NCI-H128 (cell line): ENCODE measurements around the gene CEP164.

Experiments used
- DNase-seq: peaks from one replicate; lab custom pipeline; 2025; ENCODE audit not compliant: unreplicated experiment; lab: John Stamatoyannopoulos, UW

The CEP164 gene

DNA sequence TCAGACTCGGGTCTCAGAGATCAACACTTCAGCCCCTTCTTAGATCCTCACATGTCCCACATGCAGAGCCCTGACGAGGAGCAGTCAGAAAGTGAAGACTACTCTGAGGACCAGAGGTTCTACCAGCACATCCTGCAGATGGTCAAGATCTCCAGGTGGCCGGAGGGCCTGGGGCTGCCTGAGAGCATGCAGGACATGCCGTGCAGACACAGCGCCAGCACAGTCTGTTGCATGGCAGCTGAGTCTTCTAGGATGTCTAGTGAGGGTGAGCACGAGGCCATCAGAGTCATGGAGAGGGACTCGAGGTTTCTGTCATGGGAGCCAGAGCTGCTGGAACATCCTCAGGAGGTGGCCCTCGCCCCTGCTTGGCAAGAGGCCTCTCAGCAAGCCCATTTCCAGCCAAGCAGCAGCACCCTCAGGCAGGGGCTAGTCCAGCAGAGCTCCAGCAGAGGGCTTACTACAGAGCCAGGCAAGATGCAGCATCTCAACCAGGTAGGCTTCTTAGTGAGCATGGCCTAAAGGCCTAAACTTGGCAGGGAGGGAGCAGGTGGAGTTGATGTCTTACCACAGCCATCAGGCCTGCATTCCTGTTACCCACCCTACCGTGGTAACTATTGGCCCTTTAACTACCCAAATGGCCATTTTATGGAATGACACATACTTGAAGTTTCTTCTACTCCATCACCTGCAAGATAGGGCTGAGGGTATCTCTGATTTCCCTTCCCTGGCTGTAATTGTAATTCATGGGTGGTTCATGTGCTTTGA is 28.7 kb downstream of the CEP164 start:
- DNase-seq, result no peak

DNA sequence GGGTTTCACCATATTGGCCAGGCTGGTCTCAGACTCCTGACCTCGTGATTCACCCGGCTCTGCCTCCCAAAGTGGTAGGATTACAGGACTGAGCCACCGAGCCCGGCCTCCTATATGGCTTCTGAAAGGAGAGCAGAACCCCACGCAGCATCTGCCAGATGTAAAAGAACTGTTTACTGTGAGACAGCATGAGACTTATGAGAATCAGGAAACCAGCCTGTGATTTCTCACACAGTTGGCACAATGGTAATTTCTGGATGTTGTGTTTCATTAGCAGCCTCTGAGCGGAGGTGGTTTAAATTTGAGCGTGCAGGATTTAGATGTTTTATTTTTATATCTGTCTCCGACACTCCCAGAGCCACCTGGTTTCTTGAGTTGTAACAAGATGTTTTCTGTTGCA is 33.8 kb downstream of the CEP164 start:
- DNase-seq, result no peak

DNA sequence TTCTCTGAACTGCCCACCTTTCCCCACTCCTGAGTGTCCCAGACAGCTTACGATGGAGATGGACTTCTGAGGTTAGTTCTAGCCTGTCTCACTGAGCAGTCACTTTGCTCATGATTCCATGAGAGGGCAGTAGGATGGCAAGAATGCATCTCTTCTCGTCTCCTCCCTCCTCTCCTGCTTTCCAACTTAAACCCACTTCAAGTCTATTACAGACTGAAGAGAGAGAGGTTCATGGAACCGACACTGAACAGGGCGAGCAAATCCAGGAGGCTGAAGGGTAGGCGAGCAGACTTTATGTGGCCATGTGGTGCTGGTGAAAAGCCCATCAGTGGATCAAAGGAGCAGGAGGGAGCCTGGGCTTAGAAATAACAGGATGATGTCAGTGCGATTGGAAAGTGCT is 38.6 kb downstream of the CEP164 start:
- DNase-seq, result no peak

DNA sequence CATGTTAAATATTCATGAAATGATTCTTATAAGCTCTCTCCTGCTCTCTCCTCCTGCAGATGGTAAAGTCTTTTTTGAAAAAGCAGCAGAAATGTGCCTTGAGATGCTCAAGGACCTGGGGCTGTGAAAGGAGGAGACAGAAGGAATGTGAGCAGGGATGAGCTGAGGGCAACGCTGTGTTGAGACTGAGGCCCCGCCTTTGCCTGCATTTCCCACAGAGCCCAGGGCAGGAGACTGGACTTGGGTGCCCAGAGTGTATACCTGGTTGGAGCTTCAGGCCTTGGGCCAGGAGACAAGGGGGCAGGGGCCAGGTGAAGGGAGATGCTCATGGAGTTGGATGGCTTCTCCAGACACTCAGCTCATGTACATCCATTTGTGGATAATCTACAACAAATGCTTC is 39.2 kb downstream of the CEP164 start:
- DNase-seq, result no peak

DNA sequence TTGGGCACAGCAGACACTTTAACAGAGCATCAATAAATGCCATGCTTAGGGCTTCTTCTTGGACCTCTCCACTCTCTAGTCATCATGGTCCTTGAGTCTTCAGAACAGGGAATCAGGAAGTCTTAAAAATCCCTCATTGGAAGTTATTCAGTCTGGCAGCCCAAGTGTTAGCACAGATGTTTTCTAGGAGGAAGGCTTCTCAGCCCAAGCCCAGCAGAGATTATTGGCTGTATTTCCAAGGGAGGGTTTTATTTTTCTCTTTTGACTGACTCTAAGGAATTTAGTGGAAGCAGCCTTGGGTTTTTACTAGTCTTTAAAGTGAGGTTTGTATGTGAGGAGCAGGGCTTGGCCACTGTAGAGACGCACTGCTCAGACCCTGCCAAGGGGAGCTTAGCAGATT is 41.9 kb downstream of the CEP164 start:
- no peak for DNase-seq

DNA sequence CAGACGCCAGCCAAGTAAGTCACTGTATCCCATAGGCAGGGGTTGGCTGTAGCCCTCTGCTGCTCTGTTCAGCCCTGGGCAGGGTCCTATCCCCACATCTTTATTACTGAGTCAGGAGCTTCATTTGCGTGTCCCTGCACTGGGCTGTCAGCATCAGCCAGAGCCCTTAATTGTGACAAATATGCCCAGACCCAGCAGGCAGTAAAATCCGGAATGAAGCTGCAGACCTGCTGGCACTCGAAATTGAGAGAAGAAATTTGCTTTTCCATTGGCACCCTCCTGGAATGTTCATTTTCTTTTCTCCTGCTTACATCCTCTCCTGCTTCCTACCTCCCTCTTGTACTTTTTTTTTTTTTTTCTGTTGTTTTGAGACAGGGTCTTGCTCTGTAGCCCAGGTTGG is 43.8 kb downstream of the CEP164 start:
- DNase-seq, result no peak

DNA sequence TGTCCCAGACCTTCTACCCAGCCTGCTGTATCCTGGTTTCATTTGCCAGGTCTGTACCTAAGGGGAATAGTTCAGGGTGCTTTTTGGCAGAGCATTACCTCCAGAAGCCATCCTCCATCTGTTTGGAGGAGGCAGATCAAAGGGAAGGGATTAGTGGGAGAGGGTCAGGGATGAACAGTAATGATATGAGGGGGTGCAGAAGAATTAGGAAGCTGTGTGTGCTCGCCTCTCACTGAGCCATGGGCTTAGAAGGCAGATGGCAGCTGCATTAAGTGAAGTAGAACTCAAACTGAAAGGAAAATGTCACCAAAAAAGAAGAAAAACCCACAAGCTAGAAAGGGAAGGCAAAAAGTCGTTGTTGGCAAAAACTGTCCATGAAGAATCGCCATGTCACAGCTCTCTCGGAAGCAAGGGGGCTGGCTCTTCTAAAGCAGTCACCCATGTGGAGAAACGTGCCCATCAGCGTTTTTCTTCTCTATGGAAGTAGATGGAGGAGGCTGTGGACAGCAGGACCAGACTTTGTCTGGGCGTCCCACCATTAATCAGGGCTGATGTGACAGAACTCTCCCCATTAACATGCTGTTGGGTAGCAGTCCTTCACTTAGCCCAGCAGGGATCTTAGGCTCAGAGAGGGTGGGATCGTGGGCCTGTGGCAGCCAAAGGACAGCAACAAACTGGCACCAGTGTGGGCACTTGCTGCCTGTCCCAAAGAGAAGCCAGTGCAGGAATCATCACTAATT is 46.8 kb downstream of the CEP164 start:
- DNase-seq, result no peak

DNA sequence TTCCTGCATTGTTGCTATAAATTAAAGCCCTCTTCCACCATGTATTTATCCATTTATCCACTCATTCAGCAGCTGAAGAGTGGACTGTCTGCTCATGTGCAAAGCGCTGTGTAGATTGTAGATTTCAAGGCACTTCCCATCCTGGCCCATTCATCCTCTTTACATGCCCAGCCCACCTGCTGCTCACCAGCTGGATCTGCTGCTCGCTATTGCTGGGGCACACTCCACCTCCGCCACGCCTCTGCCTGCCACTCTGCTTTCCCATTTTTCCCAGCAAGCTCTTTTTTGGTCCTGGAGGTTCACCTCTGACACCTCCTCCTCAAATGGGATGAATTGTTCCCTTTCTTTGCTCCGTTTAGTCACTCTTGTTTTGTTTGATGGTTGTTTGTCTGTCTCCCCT is 48.3 kb downstream of the CEP164 start:
- no peak for DNase-seq

DNA sequence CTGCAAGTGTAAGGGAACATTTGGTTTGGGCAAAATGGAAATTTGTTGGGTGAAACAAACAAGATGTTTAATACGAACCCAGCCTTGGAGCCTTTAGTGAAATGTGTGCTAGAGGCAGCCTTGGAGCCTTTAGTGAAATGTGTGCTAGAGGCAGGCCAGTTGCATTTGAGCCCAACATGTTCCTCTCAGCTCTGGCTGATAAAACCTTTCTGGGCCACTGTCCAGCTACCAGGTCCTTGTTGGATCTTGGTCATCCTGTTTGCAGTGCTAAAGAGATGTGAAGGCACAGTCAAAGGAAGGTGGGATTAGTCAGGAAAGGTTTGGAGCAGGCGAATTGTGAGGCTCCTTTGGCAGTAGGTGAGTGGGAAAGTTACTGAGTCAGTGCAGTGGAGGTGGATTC is 48.9 kb downstream of the CEP164 start:
- DNase-seq, result no peak

DNA sequence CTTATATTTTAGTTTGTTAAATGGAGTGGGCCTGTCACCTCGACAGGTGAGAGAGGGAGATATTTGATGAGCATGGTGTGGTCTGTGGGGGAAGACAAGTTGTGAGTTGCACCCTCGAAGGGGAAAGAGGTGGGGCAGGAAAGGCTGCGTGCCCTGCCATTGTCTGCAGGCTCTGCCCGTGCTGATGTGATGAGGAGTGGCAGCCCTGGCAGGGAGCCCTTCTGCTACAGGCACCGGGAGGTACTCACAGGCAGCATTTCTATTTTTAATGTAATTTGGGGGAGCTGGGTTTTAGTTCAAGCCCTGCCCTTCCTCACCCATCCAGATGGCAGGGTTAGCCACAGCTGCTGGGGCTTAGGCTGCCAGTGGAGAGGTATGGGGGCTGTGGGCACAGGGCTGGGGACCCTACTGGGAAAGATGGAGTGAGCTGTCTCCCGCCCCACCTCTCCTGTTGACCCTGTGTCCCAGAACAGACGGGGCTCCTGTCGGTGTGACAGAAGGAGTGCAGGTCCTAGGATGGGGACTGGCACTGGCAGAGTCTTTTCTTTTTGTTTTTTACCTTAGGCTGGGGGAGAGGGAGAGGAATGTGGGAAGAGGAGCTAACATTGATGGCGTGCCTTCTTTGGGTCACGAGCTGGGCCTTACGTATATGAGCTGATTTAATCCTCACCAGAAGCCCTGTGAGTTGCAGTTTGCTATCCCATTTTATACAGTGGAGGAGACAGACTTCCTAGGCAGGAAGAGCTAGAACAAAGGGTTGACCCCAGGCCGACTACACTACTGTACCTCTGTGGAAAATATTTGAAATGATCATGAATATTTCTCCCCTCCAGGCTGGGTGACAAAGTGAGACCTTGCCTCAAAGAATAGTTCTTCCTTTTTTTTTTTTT is 51.6 kb downstream of the CEP164 start:
- no peak for DNase-seq

DNA sequence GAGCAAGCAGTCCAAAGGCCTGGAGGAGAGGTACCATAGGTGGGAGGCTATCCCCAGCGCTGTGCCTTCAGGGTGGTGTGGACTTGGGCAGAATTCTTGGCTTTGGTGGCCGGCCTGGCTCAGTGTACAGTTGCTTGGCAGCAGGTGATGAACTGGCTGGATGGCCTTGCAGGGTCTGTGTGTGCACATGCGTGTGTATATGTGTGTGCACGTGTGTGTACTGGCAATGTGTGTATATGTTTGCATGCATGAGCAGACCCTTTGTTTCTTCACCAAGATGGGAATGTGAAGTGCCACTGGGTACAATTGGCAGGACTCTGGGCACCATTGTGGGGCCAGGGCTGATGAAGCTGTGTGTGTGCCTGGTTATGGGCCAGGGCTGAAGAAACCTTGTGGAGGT is 53.0 kb downstream of the CEP164 start:
- DNase-seq, result no peak

DNA sequence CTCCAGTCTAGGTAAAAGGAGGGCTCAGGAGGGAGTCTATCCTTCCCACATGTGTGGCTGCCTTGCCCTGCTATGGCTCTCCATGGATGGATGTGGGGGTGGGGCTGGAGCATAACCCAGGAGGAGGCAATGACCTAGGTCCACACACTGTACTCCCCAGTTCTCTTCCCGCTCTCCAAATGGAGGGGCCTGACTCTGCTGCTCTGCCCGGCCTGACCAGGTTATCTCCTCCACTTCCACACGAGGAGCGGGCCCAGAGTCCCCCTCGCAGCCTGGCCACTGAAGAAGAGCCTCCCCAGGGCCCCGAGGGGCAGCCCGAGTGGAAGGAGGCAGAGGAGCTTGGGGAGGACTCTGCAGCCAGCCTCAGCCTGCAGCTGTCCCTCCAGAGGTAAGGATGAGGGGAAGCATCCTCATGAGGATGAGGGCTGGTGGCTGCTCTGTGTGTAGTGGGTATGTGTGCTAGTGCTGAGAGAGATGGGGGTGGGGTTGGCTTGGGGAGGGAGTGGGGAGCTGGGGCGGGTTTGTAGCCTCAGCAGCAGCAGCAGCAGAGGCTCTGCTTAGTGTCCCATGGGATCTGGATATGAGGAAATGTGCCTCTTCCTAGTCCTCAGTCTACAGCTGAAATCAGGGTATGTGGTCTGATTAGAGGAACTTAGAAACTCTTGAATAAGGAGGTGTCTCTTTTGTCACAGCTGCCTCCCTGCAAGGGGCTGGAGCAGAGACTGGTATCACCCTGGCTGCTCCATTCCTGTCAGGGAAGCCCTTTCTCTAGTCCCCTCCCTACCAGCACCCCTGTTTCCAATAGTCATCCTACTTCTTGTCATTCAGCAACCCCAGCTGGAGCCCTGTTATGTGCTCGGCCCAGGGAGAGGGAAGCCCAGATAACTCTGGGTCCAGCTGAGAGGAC is 54.1 kb downstream of the CEP164 start:
- no peak for DNase-seq

DNA sequence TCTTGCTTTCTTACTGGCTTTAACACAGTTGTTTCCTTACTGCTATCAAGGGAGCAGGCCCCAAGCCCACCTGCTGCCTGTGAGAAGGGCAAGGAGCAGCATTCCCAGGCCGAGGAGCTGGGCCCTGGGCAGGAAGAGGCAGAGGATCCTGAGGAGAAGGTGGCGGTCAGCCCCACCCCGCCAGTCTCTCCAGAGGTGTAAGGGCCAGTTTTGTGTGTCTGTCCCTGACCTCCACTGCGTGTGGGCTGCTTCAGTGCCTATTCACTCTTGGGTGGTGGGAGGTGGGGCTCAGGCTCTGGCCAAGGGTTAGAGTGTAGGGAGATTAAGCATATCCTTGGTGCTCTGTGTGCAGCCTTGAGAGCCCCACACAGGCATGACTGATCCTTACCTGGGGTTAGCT is 55.1 kb downstream of the CEP164 start:
- DNase-seq, result no peak

DNA sequence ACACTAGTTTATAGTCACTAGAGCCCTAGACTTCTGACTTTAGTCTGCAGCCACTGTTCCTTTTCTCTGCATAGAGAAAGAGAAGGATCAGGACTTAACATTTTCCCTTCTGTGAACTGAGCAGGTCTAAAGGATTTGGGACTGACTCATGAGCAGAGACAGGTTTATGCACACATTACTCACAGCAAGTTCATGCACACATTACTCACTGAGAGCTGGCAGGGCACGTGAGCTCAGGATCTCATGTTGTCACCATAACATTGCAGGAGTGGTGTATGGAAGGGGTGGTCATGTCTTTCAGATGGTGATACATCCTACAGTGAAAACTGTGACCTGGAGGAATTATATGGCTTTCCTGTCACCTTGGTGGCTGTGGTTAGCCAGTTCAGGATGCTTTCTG is 56.4 kb downstream of the CEP164 start:
- no peak for DNase-seq

DNA sequence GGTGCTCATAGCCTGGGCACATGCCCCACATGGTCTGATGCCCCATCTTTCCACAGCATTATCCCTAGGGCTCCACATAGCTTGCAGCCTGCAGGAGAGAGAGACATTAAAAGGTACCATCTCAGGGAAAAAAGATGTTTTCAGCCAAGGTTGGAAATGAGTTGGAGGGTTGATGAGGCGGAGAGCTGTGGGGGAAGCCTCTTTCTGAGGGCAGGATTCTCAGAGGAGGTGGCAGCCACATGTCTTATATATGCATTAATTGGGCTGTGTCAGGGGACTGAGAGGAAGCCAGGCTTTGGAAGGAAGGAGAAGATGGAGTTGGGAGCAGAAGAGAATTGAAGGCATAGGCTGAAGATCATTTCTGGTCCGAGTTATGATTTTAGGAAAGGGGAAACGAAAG is 57.8 kb downstream of the CEP164 start:
- DNase-seq, result no peak

DNA sequence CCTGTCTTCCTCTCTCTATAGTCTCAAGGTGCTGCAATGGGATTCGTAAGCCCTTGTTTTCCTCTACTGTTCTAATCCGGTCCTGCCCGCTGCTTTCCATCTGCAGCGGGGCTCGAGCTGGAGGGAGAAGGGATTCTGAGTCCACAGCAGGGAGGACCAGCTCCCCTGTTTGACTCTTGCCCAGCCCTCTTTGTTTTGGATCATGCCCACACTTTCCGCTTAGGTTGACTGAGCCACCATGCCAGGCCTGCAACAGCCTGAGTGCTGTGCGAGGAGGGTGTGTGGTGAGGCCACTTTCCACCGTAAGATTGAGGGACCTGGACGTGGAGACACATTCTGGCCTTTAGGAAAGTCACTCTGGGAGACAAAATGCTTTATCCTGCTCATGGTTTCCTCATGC is 58.3 kb downstream of the CEP164 start:
- no peak for DNase-seq

DNA sequence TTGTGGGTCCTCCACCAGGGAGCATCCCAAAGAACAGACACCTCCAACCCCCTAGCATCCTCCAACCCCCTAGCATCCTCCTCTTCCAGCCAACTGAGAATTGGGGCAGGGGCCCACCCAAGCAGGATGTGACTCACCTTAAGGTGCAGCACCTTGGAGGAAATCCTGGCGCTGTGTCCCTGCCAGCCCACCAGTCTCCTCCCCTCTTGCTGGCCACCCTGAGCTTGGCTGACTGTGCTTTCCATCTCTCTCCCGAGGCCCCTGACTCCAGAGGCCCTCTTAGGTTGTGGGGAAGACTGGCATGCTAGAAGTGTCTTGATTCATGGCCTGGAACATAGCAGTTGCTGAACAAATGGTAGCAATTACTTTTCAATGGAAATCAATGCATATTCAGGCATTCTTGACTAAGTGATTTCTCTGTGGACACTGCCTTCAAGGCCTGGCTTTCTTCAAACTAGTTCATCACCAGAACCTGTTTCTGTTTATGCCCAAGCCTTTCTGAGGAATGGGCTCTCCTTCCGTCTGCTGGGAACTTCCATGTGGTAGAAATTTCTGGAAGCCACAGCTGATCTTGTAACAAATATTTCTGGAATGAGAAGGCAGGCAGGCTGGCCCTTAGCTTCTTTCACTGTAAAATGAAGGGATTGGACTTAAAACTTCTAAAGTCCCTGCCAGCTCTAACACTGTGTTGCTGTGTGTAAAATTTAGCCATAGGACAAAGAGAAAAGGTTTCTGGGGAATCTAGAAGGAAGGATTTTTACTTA is 60.5 kb downstream of the CEP164 start:
- no peak for DNase-seq

DNA sequence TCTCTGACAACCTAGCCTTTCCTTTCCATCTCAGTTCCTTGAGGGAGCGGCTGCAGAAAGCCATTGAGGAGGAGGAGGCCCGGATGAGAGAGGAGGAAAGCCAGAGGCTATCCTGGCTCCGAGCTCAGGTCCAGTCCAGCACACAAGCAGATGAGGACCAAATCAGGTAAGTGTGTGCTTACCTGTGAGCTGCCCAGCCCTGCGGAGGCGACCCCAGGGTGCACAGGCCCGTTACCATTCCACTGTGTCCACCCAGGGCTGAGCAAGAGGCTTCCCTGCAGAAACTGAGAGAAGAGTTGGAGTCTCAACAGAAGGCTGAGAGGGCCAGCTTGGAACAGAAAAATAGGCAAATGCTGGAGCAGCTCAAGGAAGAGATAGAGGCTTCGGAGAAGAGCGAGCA is 63.1 kb downstream of the CEP164 start:
- DNase-seq, result no peak

DNA sequence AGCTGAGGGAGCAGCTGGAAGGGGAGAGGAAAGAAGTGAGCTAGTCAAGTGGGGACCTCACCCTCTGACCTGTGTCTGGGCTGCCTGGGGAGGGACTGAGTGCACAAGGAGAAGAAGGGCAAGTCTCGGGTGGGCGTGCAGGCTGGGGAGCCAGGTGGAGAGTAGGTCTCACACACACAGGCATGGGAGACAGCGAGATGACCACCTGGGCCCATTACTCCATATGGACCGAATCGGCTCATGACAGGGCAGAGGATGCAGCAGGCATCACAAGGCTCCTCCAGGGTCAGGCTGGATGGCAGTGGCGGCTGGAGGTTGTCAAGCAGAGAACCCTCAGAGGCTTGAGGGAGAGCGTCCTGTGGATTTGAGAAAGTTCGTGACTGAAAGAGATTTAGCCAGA is 63.5 kb downstream of the CEP164 start:
- DNase-seq, result no peak
